Measurements from ENCODE around the gene CTXND1. TPM values are rescaled to one million over a fixed set of nuclear protein-coding genes. Genes with fewer than 3 reads are reported as not detected.

The CTXND1 gene
- polyA plus RNA-seq, 2 of the 4 experiments (the other 2 are of a cell fraction), result not detected

DNA sequence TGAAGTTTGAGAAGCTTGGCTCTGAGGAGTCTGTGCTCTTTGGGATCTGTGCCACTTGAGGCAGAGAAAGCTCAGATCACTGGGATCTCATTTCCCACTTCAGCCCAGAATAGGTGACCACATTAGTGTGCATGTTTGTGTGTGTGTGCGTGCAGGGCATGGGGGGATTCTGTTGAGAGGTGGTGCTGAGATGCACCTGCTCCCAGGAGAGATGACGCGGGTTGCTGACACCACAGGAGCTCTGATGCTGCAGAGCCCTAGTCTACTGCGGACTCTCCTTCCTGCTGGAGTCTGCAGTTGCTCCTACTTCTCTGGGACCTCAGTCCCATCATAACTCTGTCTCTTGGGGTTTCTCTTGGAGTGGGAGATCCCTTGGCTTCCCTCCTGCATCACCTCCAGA, 14.7 kb upstream of the CTXND1 start:
- Histone ChIP-seq H3K27ac (no peak overlapping the region), H3K4me2 (no peak overlapping the region), H3K9me3 (peaks cover 1% of the 10 kb centered on the region; the same call in 1 of the 3 replicates), H3K4me3 (no peak overlapping the region), H3K4me1 (no peaks in the 10 kb centered on the region)
- FAIRE-seq (no peak), ATAC-seq (no peak), DNase-seq (ENCODE audit: low read depth in 1 of 2, low spot score in 1 of 2) (no peak)
- TF ChIP-seq JUNB (IDR thresholded peaks at IDR 0.05) (no peak), MAZ (IDR thresholded peaks at IDR 0.05; ENCODE audit: borderline replicate concordance, low read depth, low read length) (no peak), RARB (CRISPR knock-in tag; IDR thresholded peaks at IDR 0.05) (no peak), POLR2AphosphoS2 (conservative IDR thresholded peaks at IDR 0.05; ENCODE audit: low read length) (no peak), ZNF302 (CRISPR knock-in tag; IDR thresholded peaks at IDR 0.05) (no peak)
- 31% methylated on average over 4 of the region's 4 CpGs for WGBS (ENCODE audit: missing lambda C conversion rate)
- POLR2A ChIA-PET, result no interaction called here
- CTCF ChIA-PET, result no interaction called here

DNA sequence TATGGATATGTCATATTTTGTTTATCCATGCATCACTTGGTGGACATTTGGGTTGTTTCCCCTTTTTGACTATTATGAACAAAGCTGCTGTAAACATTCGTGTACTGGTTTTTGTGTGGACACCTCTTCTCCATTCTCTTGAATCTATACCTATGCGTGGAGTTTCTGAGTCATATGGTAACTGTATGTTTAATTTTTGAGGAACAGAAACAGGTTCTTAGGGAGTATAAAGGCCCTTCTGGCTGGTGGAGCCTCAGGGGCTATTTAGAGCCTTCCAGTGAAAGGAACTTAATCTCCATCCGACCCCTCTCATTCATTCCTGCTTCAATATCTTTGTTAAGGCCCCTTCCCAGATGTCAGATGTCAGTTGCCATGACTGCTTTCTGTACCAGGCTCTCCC, 14.1 kb upstream of the CTXND1 start:
- no peak for FAIRE-seq
- no peak overlapping the region for H3K27ac ChIP-seq
- H3K9me3 ChIP-seq, result peaks cover 7% of the 10 kb centered on the region; the same call in 1 of the 3 replicates
- ATAC-seq, result no peak
- WGBS (ENCODE audit: missing lambda C conversion rate), result under 1% methylated on average over 3 of the region's 3 CpGs
- H3K4me1 ChIP-seq, result no peaks in the 10 kb centered on the region
- CTCF ChIA-PET, result no interaction called here
- POLR2A ChIA-PET, result no interaction called here
- H3K4me2 ChIP-seq, result no peak overlapping the region
- TF ChIP-seq, protein P1, sequence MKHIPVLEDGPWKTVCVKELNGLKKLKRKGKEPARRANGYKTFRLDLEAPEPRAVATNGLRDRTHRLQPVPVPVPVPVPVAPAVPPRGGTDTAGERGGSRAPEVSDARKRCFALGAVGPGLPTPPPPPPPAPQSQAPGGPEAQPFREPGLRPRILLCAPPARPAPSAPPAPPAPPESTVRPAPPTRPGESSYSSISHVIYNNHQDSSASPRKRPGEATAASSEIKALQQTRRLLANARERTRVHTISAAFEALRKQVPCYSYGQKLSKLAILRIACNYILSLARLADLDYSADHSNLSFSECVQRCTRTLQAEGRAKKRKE (CRISPR knock-in tag; IDR thresholded peaks at IDR 0.05; ENCODE audit: low read depth), result no peak
- no peak for TF ChIP-seq FOSB (CRISPR knock-in tag; IDR thresholded peaks at IDR 0.05)
- no peak for TF ChIP-seq RARB (CRISPR knock-in tag; IDR thresholded peaks at IDR 0.05)
- no peak for TF ChIP-seq FOXS1 (CRISPR knock-in tag; IDR thresholded peaks at IDR 0.05)
- no peak for TF ChIP-seq NR3C1 (IDR thresholded peaks at IDR 0.05)
- no peak for TF ChIP-seq EHMT2 (IDR thresholded peaks at IDR 0.05; ENCODE audit: low read depth)
- TF ChIP-seq RFX5 (IDR thresholded peaks at IDR 0.05), result no peak
- no peak for TF ChIP-seq BHLHE40 (IDR thresholded peaks at IDR 0.05; ENCODE audit: low read depth, low read length)
- no peak for TF ChIP-seq ZSCAN20 (CRISPR knock-in tag; IDR thresholded peaks at IDR 0.05)
- TF ChIP-seq KDM5A (IDR thresholded peaks at IDR 0.05), result no peak
- no peak for TF ChIP-seq FOSL2 (IDR thresholded peaks at IDR 0.05)
- no peak for TF ChIP-seq FOSL2 (CRISPR knock-in tag; IDR thresholded peaks at IDR 0.05)
- no peak for DNase-seq (ENCODE audit: low read depth in 1 of 2, low spot score in 1 of 2)
- no peak overlapping the region for H3K4me3 ChIP-seq

DNA sequence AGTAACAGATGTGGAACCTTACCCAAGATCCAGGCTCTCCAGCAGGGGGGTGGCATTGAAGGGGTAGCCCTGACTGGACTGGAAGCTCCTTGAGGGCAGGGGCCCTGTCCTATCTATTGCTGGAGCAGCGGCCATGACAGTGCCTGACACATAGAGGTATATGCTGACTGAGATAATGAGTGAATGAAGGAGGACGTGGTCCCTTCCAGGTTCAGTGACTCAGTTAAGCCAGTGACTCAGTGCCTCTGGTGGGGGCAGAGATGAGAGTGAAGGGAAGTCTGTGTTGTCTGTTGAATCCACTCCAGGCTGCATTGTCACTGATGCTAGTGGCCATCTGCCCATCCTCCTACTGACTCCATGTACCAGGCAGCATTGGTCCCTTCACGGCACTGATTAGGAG, 13.0 kb upstream of the CTXND1 start:
- TF ChIP-seq ZFP36 (IDR thresholded peaks at IDR 0.05; ENCODE audit: borderline replicate concordance, partially characterized antibody) (no peak), CHD4 (IDR thresholded peaks at IDR 0.05; ENCODE audit: borderline replicate concordance) (no peak), FOSB (CRISPR knock-in tag; IDR thresholded peaks at IDR 0.05) (no peak), MAZ (IDR thresholded peaks at IDR 0.05; ENCODE audit: borderline replicate concordance, low read depth, low read length) (no peak), RAD21 (conservative IDR thresholded peaks at IDR 0.05 in 1 of 2, IDR thresholded peaks at IDR 0.05 in 1 of 2) (no peak), KDM1A (IDR thresholded peaks at IDR 0.05; ENCODE audit: low read depth) (no peak)
- TF ChIP-seq, protein P2, sequence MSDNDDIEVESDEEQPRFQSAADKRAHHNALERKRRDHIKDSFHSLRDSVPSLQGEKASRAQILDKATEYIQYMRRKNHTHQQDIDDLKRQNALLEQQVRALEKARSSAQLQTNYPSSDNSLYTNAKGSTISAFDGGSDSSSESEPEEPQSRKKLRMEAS (IDR thresholded peaks at IDR 0.05), result no peak
- H3K4me1 ChIP-seq, result no peaks in the 10 kb centered on the region
- no peak overlapping the region for H3K27ac ChIP-seq
- peaks cover 10% of the 10 kb centered on the region; the same call in 1 of the 3 replicates for H3K9me3 ChIP-seq
- FAIRE-seq, result no peak
- DNase-seq (ENCODE audit: low read depth in 1 of 2, low spot score in 1 of 2), result no peak
- ChIA-PET CTCF (interaction anchor here (1.2 kb wide), 1 partner anchor 10 kb away, joined by 3 read pairs; no protein-coding TSS in a partner anchor), POLR2A (no interaction called here)
- WGBS (ENCODE audit: missing lambda C conversion rate), result 29% methylated on average over 3 of the region's 3 CpGs
- no peak overlapping the region for H3K4me2 ChIP-seq
- H3K4me3 ChIP-seq, result no peak overlapping the region
- no peak for ATAC-seq

DNA sequence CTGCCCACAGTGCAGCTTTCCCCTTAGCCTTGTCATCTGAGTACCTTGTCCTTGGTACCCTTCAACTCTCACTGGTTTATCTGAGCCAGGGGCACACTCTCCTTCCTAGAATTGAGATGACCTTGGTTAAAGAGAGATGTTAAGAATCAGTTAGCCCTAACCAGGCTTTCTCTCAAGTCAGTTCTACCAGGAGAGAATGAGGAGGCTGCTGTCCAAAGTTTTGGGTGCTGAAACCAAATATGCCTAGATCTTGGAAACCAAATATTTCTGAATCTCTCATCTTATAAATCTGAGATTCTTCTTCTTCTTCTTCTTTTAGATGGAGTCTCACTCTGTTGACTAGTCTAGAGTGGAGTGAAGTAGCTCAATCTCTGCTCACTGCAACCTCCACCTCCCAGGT, 12.0 kb upstream of the CTXND1 start:
- POLR2A ChIA-PET, result no interaction called here
- no peak for FAIRE-seq
- ATAC-seq, result no peak

More for the DNA sequence above, 12.0 kb upstream of the CTXND1 start:
- TF ChIP-seq, protein P3, sequence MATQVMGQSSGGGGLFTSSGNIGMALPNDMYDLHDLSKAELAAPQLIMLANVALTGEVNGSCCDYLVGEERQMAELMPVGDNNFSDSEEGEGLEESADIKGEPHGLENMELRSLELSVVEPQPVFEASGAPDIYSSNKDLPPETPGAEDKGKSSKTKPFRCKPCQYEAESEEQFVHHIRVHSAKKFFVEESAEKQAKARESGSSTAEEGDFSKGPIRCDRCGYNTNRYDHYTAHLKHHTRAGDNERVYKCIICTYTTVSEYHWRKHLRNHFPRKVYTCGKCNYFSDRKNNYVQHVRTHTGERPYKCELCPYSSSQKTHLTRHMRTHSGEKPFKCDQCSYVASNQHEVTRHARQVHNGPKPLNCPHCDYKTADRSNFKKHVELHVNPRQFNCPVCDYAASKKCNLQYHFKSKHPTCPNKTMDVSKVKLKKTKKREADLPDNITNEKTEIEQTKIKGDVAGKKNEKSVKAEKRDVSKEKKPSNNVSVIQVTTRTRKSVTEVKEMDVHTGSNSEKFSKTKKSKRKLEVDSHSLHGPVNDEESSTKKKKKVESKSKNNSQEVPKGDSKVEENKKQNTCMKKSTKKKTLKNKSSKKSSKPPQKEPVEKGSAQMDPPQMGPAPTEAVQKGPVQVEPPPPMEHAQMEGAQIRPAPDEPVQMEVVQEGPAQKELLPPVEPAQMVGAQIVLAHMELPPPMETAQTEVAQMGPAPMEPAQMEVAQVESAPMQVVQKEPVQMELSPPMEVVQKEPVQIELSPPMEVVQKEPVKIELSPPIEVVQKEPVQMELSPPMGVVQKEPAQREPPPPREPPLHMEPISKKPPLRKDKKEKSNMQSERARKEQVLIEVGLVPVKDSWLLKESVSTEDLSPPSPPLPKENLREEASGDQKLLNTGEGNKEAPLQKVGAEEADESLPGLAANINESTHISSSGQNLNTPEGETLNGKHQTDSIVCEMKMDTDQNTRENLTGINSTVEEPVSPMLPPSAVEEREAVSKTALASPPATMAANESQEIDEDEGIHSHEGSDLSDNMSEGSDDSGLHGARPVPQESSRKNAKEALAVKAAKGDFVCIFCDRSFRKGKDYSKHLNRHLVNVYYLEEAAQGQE (IDR thresholded peaks at IDR 0.05), result peak; percentile 89
- TF ChIP-seq RCOR1 (IDR thresholded peaks at IDR 0.05; ENCODE audit: low read depth, low read length) (no peak), EHMT2 (IDR thresholded peaks at IDR 0.05; ENCODE audit: low read depth) (peak; percentile 63), MAFK (IDR thresholded peaks at IDR 0.05; ENCODE audit: partially characterized antibody) (no peak), SMC3 (IDR thresholded peaks at IDR 0.05) (no peak)
- H3K9me3 ChIP-seq, result peaks cover 10% of the 10 kb centered on the region; the same call in 1 of the 3 replicates
- DNase-seq (ENCODE audit: low read depth in 1 of 2, low spot score in 1 of 2), result no peak
- no peak overlapping the region for H3K4me3 ChIP-seq
- CTCF ChIA-PET, result interaction anchor here (1.2 kb wide), 1 partner anchor 21 kb away, joined by 3 read pairs; no protein-coding TSS in a partner anchor
- H3K4me1 ChIP-seq, result no peaks in the 10 kb centered on the region
- H3K4me2 ChIP-seq, result no peak overlapping the region
- H3K27ac ChIP-seq, result no peak overlapping the region
